ENCODE data around the gene ZNF605. TPM values are rescaled to one million over a fixed set of nuclear protein-coding genes. Genes with fewer than 3 reads are reported as not detected.

Gene ZNF605
- total and polyA plus RNA-seq, 9 of the 15 experiments (the other 6 are each of a cell fraction or from before 2014, with no cell fraction given), result 0.45 to 1.1 (median 0.68) TPM

GRCh38 chr12:132955094-132956010 is 754 bp downstream of the ZNF605 start (continued):
- 0 out of 2 replicates have a peak, but pooled peaks have one; percentile 9 for TF ChIP-seq ZNF766 (CRISPR knock-in tag; conservative IDR thresholded peaks at IDR 0.05)
- TF ChIP-seq FOXM1 (IDR thresholded peaks at IDR 0.05; ENCODE audit: low read depth), result no peak
- no peak for TF ChIP-seq FOXM1 (CRISPR knock-in tag; IDR thresholded peaks at IDR 0.05; ENCODE audit: low read depth)
- no peak for TF ChIP-seq CTCFL (IDR thresholded peaks at IDR 0.05; ENCODE audit: borderline replicate concordance, insufficient read depth, low read depth, low read length, poor library complexity, severe bottlenecking)
- TF ChIP-seq RBM17 (IDR thresholded peaks at IDR 0.05; ENCODE audit: borderline replicate concordance, low read depth, low read length), result no peak
- no peak for TF ChIP-seq NRF1 (conservative IDR thresholded peaks at IDR 0.05 in 1 of 2, IDR thresholded peaks at IDR 0.05 in 1 of 2)
- TF ChIP-seq ZBTB9 (CRISPR knock-in tag; IDR thresholded peaks at IDR 0.05), result no peak
- TF ChIP-seq ZNF197 (CRISPR knock-in tag; IDR thresholded peaks at IDR 0.05; ENCODE audit: low read depth), result no peak
